Coronary artery (tissue), 2 donors: ENCODE data around the gene TTYH1.

Experiments
- DNase-seq: peaks from one replicate; pipeline ENCODE4 v3.0.0-alpha.2; 2017; ENCODE audit warnings: low spot score
- H3K27ac ChIP-seq, 2 donors: fragments of 200-600 bp; sonication (generic); one replicate each; pipeline ENCODE4 v1.5.1; 2016 to 2019
- H3K4me3 ChIP-seq: fragments of 200-600 bp; sonication (generic); 2 replicates; pipeline ENCODE4 v1.5.1; 2016; ENCODE audit warnings: mild to moderate bottlenecking, moderate library complexity
- TF ChIP-seq, protein P1 (sequence below): fragments of 200-600 bp; sonication (generic); IDR thresholded peaks from one replicate; pipeline ENCODE4 v1.5.1; 2019; ENCODE audit warnings: antibody characterized with exemption

Gene TTYH1

DNA sequence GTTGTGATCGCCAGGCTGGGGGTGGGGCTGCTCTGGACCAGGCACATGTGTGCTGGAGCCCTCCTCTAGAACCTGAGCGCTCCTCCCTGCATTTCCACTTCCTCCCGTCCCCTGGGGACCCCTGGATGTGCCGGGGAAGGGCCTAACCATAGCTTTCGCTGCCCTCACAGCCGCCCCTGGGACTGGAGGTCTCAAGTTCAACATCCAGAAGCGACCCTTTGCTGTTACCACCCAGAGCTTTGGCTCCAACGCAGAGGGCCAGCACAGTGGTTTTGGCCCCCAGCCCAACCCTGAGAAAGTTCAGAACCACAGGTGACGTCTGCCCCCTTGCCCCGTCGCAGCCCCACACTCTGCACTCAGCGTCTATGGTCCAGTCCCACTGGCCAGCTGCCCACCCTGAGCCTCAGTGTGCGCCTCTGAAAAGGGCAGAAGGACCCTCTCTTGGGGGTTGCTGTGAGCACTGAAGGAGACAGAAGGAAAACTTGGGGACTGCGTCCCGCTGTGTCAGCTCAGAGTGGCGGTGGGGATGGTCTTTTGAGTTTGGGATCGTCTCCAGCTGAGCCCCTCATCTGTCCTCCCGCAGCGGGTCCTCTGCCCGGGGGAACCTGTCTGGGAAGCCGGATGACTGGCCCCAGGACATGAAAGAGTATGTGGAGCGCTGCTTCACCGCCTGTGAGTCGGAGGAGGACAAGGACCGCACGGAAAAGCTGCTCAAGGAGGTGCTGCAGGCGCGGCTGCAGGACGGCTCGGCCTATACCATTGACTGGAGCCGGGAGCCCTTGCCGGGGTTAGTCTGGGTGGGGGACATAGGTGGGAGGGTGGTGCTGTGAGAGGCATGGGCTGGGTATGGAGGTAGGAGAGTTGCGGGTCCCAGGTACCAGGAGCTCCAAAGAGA lies 39.8 kb downstream of the TTYH1 start:
- DNase-seq = no peak
- TF ChIP-seq, protein P1, sequence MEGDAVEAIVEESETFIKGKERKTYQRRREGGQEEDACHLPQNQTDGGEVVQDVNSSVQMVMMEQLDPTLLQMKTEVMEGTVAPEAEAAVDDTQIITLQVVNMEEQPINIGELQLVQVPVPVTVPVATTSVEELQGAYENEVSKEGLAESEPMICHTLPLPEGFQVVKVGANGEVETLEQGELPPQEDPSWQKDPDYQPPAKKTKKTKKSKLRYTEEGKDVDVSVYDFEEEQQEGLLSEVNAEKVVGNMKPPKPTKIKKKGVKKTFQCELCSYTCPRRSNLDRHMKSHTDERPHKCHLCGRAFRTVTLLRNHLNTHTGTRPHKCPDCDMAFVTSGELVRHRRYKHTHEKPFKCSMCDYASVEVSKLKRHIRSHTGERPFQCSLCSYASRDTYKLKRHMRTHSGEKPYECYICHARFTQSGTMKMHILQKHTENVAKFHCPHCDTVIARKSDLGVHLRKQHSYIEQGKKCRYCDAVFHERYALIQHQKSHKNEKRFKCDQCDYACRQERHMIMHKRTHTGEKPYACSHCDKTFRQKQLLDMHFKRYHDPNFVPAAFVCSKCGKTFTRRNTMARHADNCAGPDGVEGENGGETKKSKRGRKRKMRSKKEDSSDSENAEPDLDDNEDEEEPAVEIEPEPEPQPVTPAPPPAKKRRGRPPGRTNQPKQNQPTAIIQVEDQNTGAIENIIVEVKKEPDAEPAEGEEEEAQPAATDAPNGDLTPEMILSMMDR = no peak
- H3K4me3 ChIP-seq = no peak overlapping the region
- H3K27ac ChIP-seq = no peak overlapping the region

DNA sequence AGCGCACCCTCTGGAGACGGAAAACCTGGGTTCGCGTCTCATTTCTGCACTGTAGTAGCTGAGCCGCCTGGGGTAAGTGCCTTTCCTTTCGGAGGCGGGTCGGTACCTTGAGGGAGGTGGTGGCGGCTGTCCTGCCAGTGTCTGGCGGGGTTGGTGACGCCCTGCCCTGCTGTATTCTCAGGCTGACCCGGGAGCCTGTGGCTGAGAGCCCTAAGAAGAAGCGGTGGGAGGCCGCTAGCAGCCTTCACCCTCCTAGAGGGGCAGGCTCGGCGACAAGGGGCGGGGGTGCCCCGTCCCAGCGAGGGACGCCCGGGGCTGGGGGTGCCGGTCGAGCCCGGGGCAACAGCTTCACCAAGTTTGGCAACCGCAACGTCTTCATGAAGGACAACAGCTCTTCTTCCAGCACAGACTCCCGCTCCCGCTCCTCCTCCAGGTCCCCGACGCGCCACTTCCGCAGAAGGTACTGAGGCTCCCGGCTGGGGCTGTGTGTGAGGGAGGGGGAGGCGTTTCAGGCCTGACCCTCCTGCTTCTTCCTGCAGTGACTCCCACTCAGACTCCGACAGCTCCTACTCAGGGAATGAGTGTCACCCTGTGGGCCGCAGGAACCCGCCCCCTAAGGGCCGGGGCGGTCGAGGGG lies 40.6 kb downstream of the TTYH1 start:
- TF ChIP-seq, protein P1 = no peak
- no peak for DNase-seq
- H3K4me3 ChIP-seq = no peak overlapping the region
- no peak overlapping the region for H3K27ac ChIP-seq

DNA sequence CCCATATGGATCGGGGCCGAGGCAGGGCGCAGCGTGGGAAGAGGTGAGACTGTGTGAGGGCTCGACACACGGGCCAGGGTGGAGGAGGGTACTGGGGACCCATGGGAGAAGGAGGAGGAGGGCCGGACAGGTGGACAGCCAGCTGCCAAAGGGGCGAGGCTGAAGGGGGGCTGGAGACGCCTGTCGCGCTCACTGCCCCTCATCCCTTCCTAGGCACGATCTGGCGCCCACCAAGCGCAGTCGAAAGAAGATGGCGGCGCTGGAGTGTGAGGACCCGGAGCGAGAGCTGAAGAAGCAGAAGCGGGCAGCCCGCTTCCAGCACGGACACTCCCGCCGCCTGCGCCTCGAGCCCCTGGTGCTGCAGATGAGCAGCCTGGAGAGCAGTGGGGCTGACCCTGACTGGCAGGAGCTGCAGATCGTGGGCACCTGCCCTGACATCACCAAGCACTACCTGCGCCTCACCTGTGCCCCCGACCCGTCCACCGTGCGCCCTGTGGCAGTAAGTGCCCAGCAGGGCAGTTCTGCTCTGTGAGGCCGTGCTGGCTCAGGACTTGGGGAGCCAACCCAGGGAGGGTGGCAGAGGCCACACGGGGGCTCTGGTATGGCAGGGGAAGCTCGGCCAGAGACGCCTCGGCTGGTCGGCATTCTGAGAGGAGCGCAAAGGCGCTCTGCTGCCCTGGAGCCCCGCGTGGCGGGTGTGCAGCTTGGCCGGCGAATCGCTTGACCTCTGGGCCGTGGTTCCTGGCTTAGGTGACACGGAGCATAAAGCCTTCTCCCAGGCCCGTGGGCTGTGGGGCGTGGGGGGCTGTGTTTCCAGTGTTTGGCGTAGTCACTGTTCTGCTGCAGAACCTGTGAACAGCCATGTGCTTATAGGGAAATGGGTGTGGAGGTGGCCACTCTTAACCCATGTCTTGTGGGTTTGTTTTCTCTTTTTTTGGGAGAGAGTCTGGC lies 41.4 kb downstream of the TTYH1 start:
- TF ChIP-seq, protein P1 = no peak
- Histone ChIP-seq H3K4me3 (no peak overlapping the region), H3K27ac (no peak overlapping the region)
- DNase-seq = peak; percentile 69

DNA sequence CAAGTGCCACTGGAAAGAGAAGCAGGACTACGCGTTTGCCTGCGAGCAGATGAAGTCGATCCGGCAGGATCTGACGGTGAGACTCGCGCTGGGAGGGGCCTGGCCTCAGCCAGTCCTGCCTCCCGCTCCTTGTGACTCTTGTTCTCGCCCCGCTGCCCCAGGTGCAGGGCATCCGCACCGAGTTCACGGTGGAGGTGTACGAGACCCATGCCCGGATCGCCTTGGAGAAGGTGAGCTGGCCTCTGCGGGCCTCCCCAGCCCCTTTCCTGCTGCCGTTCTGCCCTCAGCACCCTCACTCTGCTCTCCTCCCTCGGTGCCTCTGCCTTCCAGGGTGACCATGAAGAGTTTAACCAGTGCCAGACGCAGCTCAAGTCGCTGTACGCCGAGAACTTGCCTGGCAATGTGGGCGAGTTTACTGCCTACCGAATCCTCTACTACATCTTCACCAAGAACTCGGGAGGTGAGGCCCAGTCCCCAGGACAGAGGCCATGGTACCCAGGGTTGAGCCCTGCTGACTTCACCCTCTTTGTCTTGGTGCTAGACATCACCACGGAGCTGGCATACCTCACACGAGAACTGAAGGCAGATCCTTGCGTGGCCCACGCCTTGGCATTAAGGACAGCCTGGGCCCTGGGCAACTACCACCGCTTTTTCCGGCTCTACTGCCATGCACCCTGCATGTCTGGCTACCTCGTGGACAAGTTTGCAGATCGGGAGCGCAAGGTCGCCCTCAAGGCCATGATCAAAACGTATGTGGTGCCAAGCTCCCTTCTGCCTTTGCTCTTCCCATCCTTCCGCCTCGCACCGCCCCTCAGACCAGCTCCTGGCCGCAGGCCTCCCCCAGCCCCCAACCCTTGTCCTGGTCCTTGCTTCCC lies 42.7 kb downstream of the TTYH1 start:
- Histone ChIP-seq H3K4me3 (no peak overlapping the region), H3K27ac (no peak overlapping the region)
- TF ChIP-seq, protein P1 = no peak
- no peak for DNase-seq

DNA sequence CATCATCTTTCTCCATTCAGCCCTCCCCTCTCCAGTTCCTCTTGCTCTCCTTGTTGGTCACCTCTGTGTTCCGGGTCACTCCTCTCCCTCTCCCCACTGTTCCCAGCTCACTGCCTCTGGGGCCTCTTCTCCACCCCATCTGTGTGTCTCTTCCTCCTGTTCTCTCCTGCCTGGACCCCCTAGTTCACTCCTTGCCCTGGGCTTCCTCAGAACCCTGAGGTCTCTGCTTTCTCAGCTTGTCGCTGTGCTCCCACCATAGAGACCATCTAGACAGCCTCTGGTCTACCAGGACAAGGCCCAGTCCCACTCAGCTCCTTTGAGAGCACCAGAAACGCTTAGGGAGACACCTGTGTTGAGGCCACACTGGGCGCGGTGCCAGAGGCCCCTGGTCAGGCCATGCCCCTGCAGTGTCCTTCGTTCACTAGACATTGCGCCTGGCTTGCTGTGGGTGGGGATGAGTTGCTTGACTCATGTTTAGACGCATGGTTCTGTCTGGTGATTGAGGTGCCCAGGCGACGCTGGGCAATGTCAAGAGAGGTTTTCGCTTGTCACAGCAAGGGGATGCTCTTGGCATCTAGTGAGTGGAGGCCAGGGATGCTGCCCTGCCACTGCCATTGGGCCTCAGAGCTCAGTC lies 43.5 kb downstream of the TTYH1 start:
- no peak overlapping the region for H3K27ac ChIP-seq
- no peak for DNase-seq
- TF ChIP-seq, protein P1 = no peak
- H3K4me3 ChIP-seq = no peak overlapping the region
